ENCODE measurements around the gene CCIN. TPM values are rescaled to one million over a fixed set of nuclear protein-coding genes. Genes with fewer than 3 reads are reported as not detected.
"Not testable (repeated sequence)": the region's sequence is repeated elsewhere in the genome, so short reads cannot be mapped to it uniquely, and the experiment has no call there.

CCIN gene
- polyA plus RNA-seq, 1 of the 3 experiments (the other 2 are of a cell fraction) = 0.54 TPM

- TF ChIP-seq RCOR1 (IDR thresholded peaks at IDR 0.05; ENCODE audit: low read length) (no peak), NRF1 (IDR thresholded peaks at IDR 0.05; ENCODE audit: low read depth, low read length) (no peak), RFX5 (IDR thresholded peaks at IDR 0.05; ENCODE audit: low read length) (no peak)
These were observed 5.1 kb downstream of the CCIN start (continued) for GRCh38 chr9:36174271-36174670.

- Histone ChIP-seq H3F3A (replicated peaks; ENCODE audit: insufficient read depth) (no peaks in the 10 kb centered on the region), H3K4me2 (no peak overlapping the region), H3K27ac (ENCODE audit: low read depth in 2 of 2, low read length in 1 of 2) (no peak overlapping the region), H3K27me3 (ENCODE audit: insufficient read depth) (no peaks in the 10 kb centered on the region), H3K9me3 (no peaks in the 10 kb centered on the region), H3K36me3 (replicated peaks in 1 of 2; ENCODE audit: control insufficient read depth in 1 of 2, insufficient read depth in 2 of 2, low read length in 1 of 2) (no peaks in the 10 kb centered on the region), H3K9ac (no peak overlapping the region), H3K4me3 (ENCODE audit: low read depth in 2 of 2, low read length in 1 of 2) (no peak overlapping the region), H3K9me2 (no peaks in the 10 kb centered on the region), H3K79me2 (ENCODE audit: insufficient read depth) (no peaks in the 10 kb centered on the region), H2AFZ (ENCODE audit: low read depth) (no peak overlapping the region), H4K20me1 (ENCODE audit: insufficient read depth) (no peaks in the 10 kb centered on the region), H3K4me1 (ENCODE audit: control insufficient read depth in 1 of 2, insufficient read depth in 2 of 2, low read depth in 1 of 2, low read length in 1 of 2) (no peaks in the 10 kb centered on the region)
- ChIA-PET POLR2A (interaction anchor here (1.0 kb wide), 1 partner anchor 16 kb away, joined by 3 read pairs; the partner anchor contains the start of gene CLTA), CTCF (interaction anchor here (0.6 to 1.7 kb wide), 2 partner anchors 34 to 1575 kb away, joined by 3 to 4 read pairs; no protein-coding TSS in a partner anchor)
- 67% methylated on average over 3 of the region's 3 CpGs for WGBS (ENCODE audit: low lambda C conversion rate)
- DNase-seq = no peak
- TF ChIP-seq JUND (IDR thresholded peaks at IDR 0.05) (no peak), SIN3A (IDR thresholded peaks at IDR 0.05; ENCODE audit: borderline replicate concordance, low read depth, low read length) (no peak), MXI1 (IDR thresholded peaks at IDR 0.05; ENCODE audit: low read depth, low read length) (no peak), PBX3 (IDR thresholded peaks at IDR 0.05) (no peak), FOSL2 (IDR thresholded peaks at IDR 0.05; ENCODE audit: borderline replicate concordance, low read depth) (no peak), TEAD4 (IDR thresholded peaks at IDR 0.05; ENCODE audit: borderline replicate concordance, insufficient read depth) (no peak), RXRA (IDR thresholded peaks at IDR 0.05; ENCODE audit: borderline replicate concordance, low read depth) (no peak), EZH2phosphoT487 (IDR thresholded peaks at IDR 0.05; ENCODE audit: borderline replicate concordance, low read depth) (no peak), EP300 (IDR thresholded peaks at IDR 0.05; ENCODE audit: borderline replicate concordance in 1 of 2, low read depth in 1 of 2, low read length in 1 of 2) (no peak), NFIC (IDR thresholded peaks at IDR 0.05; ENCODE audit: borderline replicate concordance) (no peak), RAD21 (IDR thresholded peaks at IDR 0.05; ENCODE audit: low read length) (no peak), POLR2AphosphoS5 (IDR thresholded peaks at IDR 0.05; ENCODE audit: low read depth, low read length) (no peak), SMC3 (IDR thresholded peaks at IDR 0.05; ENCODE audit: low read depth, low read length) (no peak), TAF1 (IDR thresholded peaks at IDR 0.05; ENCODE audit: borderline replicate concordance, low read depth, low read length) (no peak)
- TF ChIP-seq, protein P1, sequence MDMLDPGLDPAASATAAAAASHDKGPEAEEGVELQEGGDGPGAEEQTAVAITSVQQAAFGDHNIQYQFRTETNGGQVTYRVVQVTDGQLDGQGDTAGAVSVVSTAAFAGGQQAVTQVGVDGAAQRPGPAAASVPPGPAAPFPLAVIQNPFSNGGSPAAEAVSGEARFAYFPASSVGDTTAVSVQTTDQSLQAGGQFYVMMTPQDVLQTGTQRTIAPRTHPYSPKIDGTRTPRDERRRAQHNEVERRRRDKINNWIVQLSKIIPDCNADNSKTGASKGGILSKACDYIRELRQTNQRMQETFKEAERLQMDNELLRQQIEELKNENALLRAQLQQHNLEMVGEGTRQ (IDR thresholded peaks at IDR 0.05; ENCODE audit: borderline replicate concordance, low read depth, low read length) = no peak
These were observed 5.5 kb downstream of the CCIN start for GRCh38 chr9:36174731-36175130.

- WGBS (ENCODE audit: low lambda C conversion rate) = 90% methylated on average over 3 of the region's 3 CpGs
- POLR2A ChIA-PET = not testable (repeated sequence)
These were observed 6.0 kb downstream of the CCIN start for GRCh38 chr9:36175209-36175608.

DNA sequence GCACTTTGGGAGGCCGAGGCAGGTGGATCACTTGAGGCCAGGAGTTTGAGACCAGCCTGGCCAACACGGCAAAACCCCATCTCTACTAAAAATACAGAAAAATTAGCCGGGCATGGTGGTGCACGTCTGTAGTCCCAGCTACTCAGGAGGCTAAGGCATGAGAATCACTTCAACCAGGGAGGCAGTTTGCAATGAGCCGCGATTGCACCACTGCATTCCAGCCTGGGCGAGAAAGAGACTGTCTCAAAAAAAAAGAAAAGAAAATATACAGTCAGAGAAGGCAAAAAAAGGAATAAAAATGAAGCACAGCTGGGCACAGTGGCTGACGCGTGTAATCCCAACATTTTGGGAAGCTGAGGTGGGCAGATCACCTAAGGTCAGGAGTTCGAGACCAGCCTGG is 7.3 kb downstream of the CCIN start:
- H3K9me2 ChIP-seq; DNase-seq; H3K9me3 ChIP-seq; H3K9ac ChIP-seq; H3K27me3 ChIP-seq (ENCODE audit: insufficient read depth); H2AFZ ChIP-seq (ENCODE audit: low read depth); H3K79me2 ChIP-seq (ENCODE audit: insufficient read depth); H4K20me1 ChIP-seq (ENCODE audit: insufficient read depth); H3K36me3 ChIP-seq (replicated peaks in 1 of 2; ENCODE audit: control insufficient read depth in 1 of 2, insufficient read depth in 2 of 2, low read length in 1 of 2); H3K4me2 ChIP-seq; H3K4me1 ChIP-seq (ENCODE audit: control insufficient read depth in 1 of 2, insufficient read depth in 2 of 2, low read depth in 1 of 2, low read length in 1 of 2); POLR2A ChIA-PET; H3K27ac ChIP-seq (ENCODE audit: low read depth in 2 of 2, low read length in 1 of 2); H3F3A ChIP-seq (replicated peaks; ENCODE audit: insufficient read depth); H3K4me3 ChIP-seq (ENCODE audit: low read depth in 2 of 2, low read length in 1 of 2): not testable (repeated sequence)
- 87% methylated on average over 10 of the region's 10 CpGs for WGBS (ENCODE audit: low lambda C conversion rate)
- CTCF ChIA-PET = interaction anchor here (3.4 kb wide), 1 partner anchor 10 kb away, joined by 14 read pairs; no protein-coding TSS in a partner anchor

More at GRCh38 chr9:36175209-36175608, 6.0 kb downstream of the CCIN start:
- CTCF ChIA-PET; DNase-seq; H3K9ac ChIP-seq; H3F3A ChIP-seq (replicated peaks; ENCODE audit: insufficient read depth); H3K36me3 ChIP-seq (replicated peaks in 1 of 2; ENCODE audit: control insufficient read depth in 1 of 2, insufficient read depth in 2 of 2, low read length in 1 of 2); H3K79me2 ChIP-seq (ENCODE audit: insufficient read depth); H3K4me3 ChIP-seq (ENCODE audit: low read depth in 2 of 2, low read length in 1 of 2); H4K20me1 ChIP-seq (ENCODE audit: insufficient read depth); H3K9me3 ChIP-seq; H3K27me3 ChIP-seq (ENCODE audit: insufficient read depth); H3K27ac ChIP-seq (ENCODE audit: low read depth in 2 of 2, low read length in 1 of 2); H2AFZ ChIP-seq (ENCODE audit: low read depth); H3K4me2 ChIP-seq; H3K4me1 ChIP-seq (ENCODE audit: control insufficient read depth in 1 of 2, insufficient read depth in 2 of 2, low read depth in 1 of 2, low read length in 1 of 2); H3K9me2 ChIP-seq: not testable (repeated sequence)

Data from SK-N-SH (cell line).